Activated CD4-positive, alpha-beta T cell treated with anti-CD3 and anti-CD28 coated beads, Interleukin-10, Interleukin-2, amounts not matched to agents 100 ng/mL and 50 ng/mL, durations not matched to agents 16 hours and 8 hours (primary cell): ENCODE measurements around the gene FGGY.

ENCODE experiments used
- DNase-seq: peaks from one replicate; pipeline ENCODE4 v3.0.0-alpha.2; 2020

FGGY gene

GRCh38 chr1:59804301-59804700 lies 507.4 kb downstream of the FGGY start:
- no peak for DNase-seq

GRCh38 chr1:59805554-59805953 lies 508.7 kb downstream of the FGGY start:
- no peak for DNase-seq
